Activated T-helper 2 cell treated with anti-CD3 and anti-CD28 coated beads, Interferon-gamma antibody, Interleukin-2, Interleukin-4, amounts not matched to agents 10 μg/mL and 5 μg/mL and 100 μg/mL, durations not matched to agents 14 hours and 24 hours and 36 hours (primary cell): ENCODE results near the gene MYLK2. TPM values are rescaled to one million over a fixed set of nuclear protein-coding genes. Genes with fewer than 3 reads are reported as not detected.

Source experiments
- total RNA-seq: library from RNA; stranded (reverse); gene quantifications from 2 replicates; pipeline ENCODE4 v1.2.3, GENCODE V29; 2022

MYLK2 gene
- total RNA-seq, 1 donor from 2014 or later = 0.27 TPM

Other genes with a start within 250 kb of the MYLK2 start
- 1.5 and 2.1 TPM in 2 replicates for gene ID1, start 214.1 kb upstream of the MYLK2 start, total RNA-seq
- not detected in 2 replicates for gene COX4I2, start 181.4 kb upstream of the MYLK2 start, total RNA-seq
- 313 and 326 TPM in 2 replicates for gene BCL2L1, start 96.5 kb upstream of the MYLK2 start, total RNA-seq
- gene TPX2, start 80.1 kb upstream of the MYLK2 start, total RNA-seq = 82.8 and 83.0 TPM in 2 replicates
- gene FOXS1, start 26.2 kb downstream of the MYLK2 start, total RNA-seq = not detected in 2 replicates
- gene DUSP15, start 51.2 kb downstream of the MYLK2 start, total RNA-seq = not detected in 2 replicates
- gene TTLL9, start 51.3 kb downstream of the MYLK2 start, total RNA-seq = not detected in 2 replicates
- gene PDRG1, start 132.7 kb downstream of the MYLK2 start, total RNA-seq = 15.5 and 16.4 TPM in 2 replicates
- not detected in 2 replicates for gene XKR7, start 148.8 kb downstream of the MYLK2 start, total RNA-seq
- not detected in 2 replicates for gene CCM2L, start 191.1 kb downstream of the MYLK2 start, total RNA-seq
- not detected in 2 replicates for gene HCK, start 232.9 kb downstream of the MYLK2 start, total RNA-seq